Left lung (tissue), 10 donors: ENCODE measurements around the gene SPTBN5. TPM values are rescaled to one million over a fixed set of nuclear protein-coding genes. Genes with fewer than 3 reads are reported as not detected.

ENCODE experiments used
- ATAC-seq: fragments of 200-7000 bp; cut with Tn5 transposase; one replicate; pipeline ENCODE4 v1.9.1; 2020; ENCODE audit warnings: moderate library complexity
- DNase-seq, 4 donors: peaks; one replicate each; pipeline ENCODE4 v3.0.0-alpha.2; 2013 to 2020
- H3K27ac ChIP-seq, 2 donors: fragments of 200-600 bp; sonication (generic) in 1 of 2; one replicate each; pipeline versions ENCODE4 v1.5.0 to v1.8.0; 2020 to 2021
- H3K27me3 ChIP-seq, 2 donors: fragments of 200-600 bp; sonication (generic) in 1 of 2; one replicate each; pipeline versions ENCODE4 v1.5.0 to v1.8.0; 2020 to 2021
- H3K36me3 ChIP-seq, 2 donors: fragments of 200-600 bp; sonication (generic) in 1 of 2; one replicate each; pipeline versions ENCODE4 v1.5.0 to v1.8.0; 2020 to 2021
- H3K4me1 ChIP-seq, 2 donors: fragments of 200-600 bp; one replicate each; pipeline ENCODE4 v1.8.0; 2021
- H3K4me3 ChIP-seq, 2 donors: fragments of 200-600 bp; sonication (generic) in 1 of 2; one replicate each; pipeline versions ENCODE4 v1.5.0 to v1.8.0; 2020 to 2021; ENCODE audit warnings: mild to moderate bottlenecking in 1 of 2
- H3K9me3 ChIP-seq, 2 donors: fragments of 200-600 bp; sonication (generic) in 1 of 2; one replicate each; pipeline versions ENCODE4 v1.5.0 to v1.8.0; 2020 to 2021
- CTCF ChIP-seq, 2 donors: fragments of 200-600 bp; sonication (generic) in 1 of 2; IDR thresholded peaks; one replicate each; pipeline versions ENCODE4 v1.5.0 to v1.8.0; 2021; ENCODE audit warnings: antibody characterized with exemption in 2 of 2
- intact Hi-C, 2 donors: fragments of 100-400 bp; cut with DNase I; formaldehyde crosslinking; loops; one replicate each; pipeline versions ENCODE4 v1.11.2 to v1.14.2; 2022
- polyA plus RNA-seq, 6 donors: library from polyadenylated mRNA; unstranded; fragments of 120-200 nt; gene quantifications; one replicate each; pipeline ENCODE4 v1.2.1, GENCODE V29; 2013; ENCODE audit not compliant: insufficient read length in 6 of 6
- total RNA-seq, 2 donors: library from RNA; stranded (reverse); fragmentation: NEBNext Ultra II Directional; extraction: Animal tissue kit (Norgen Biotek cat#: 25700); gene quantifications; one replicate each; pipeline ENCODE4 v1.2.1, GENCODE V29; 2021
- donor health status: DM: no; HTN: yes; CAD: no.
- donor health status: DM: no; HTN: no; CAD: no.

The SPTBN5 gene
- total and polyA plus RNA-seq, 8 donors = 0.67 to 4.8 (median 1.3) TPM

- H3K27ac ChIP-seq = peak overlapping the region in 1 of 2 donors; percentile 46
- H3K4me3 ChIP-seq = no peak overlapping the region
- ATAC-seq (no peak), DNase-seq (no peak)
- intact Hi-C loops = no loop called here
- H3K27me3 ChIP-seq = no peaks in the 10 kb centered on the region
- H3K36me3 ChIP-seq = peaks cover 0 to 6% of the 10 kb centered on the region in 2 donors
- TF ChIP-seq CTCF (IDR thresholded peaks at IDR 0.05) = no peak
- no peaks in the 10 kb centered on the region for H3K9me3 ChIP-seq
- H3K4me1 ChIP-seq = peaks cover 46 to 100% of the 10 kb centered on the region in 2 donors
Measured at GRCh38 chr15:41932101-41932500, 38.2 kb upstream of the SPTBN5 start.

- ATAC-seq (no peak), DNase-seq (no peak)
- Histone ChIP-seq H3K36me3 (peaks cover 0 to 6% of the 10 kb centered on the region in 2 donors), H3K27me3 (no peaks in the 10 kb centered on the region), H3K9me3 (no peaks in the 10 kb centered on the region), H3K4me3 (no peak overlapping the region), H3K4me1 (peaks cover 57 to 100% of the 10 kb centered on the region in 2 donors), H3K27ac (peak overlapping the region in 1 of 2 donors; percentile 62)
- intact Hi-C loops = no loop called here
- no peak for TF ChIP-seq CTCF (IDR thresholded peaks at IDR 0.05)
Measured at GRCh38 chr15:41930867-41931222, 37.0 kb upstream of the SPTBN5 start.

GRCh38 chr15:41930221-41930866, 36.5 kb upstream of the SPTBN5 start:
- peak; percentile 38 for ATAC-seq
- Histone ChIP-seq H3K9me3 (no peaks in the 10 kb centered on the region), H3K4me1 (peaks cover 57 to 97% of the 10 kb centered on the region in 2 donors), H3K4me3 (no peak overlapping the region), H3K27ac (peak overlapping the region; percentile 36 to 62), H3K27me3 (no peaks in the 10 kb centered on the region), H3K36me3 (peaks cover 0 to 6% of the 10 kb centered on the region in 2 donors)
- TF ChIP-seq CTCF (IDR thresholded peaks at IDR 0.05) = no peak
- intact Hi-C loops = no loop called here
- peak in 1 of 4 donors; percentile 70 for DNase-seq

GRCh38 chr15:41928637-41929620, 35.1 kb upstream of the SPTBN5 start:
- H3K27me3 ChIP-seq = no peaks in the 10 kb centered on the region
- no peaks in the 10 kb centered on the region for H3K9me3 ChIP-seq
- peak; percentile 9 for ATAC-seq
- TF ChIP-seq CTCF (IDR thresholded peaks at IDR 0.05) = no peak
- H3K4me3 ChIP-seq = no peak overlapping the region
- no peak for DNase-seq
- peak overlapping the region; percentile 36 to 62 for H3K27ac ChIP-seq
- peaks cover 45 to 90% of the 10 kb centered on the region in 2 donors for H3K4me1 ChIP-seq
- intact Hi-C loops = no loop called here
- H3K36me3 ChIP-seq = peaks cover 0 to 19% of the 10 kb centered on the region in 2 donors

GRCh38 chr15:41928100-41928499, 34.2 kb upstream of the SPTBN5 start:
- no peaks in the 10 kb centered on the region for H3K9me3 ChIP-seq
- intact Hi-C loops = no loop called here
- no peak for TF ChIP-seq CTCF (IDR thresholded peaks at IDR 0.05)
- DNase-seq (no peak), ATAC-seq (peak; percentile 70)
- no peak overlapping the region for H3K4me3 ChIP-seq
- H3K27me3 ChIP-seq = no peaks in the 10 kb centered on the region
- H3K27ac ChIP-seq = peak overlapping the region; percentile 49 to 62
- H3K4me1 ChIP-seq = peaks cover 45 to 84% of the 10 kb centered on the region in 2 donors
- peaks cover 0 to 27% of the 10 kb centered on the region in 2 donors for H3K36me3 ChIP-seq
